Measurements from ENCODE around the gene U2AF1L4.

GRCh38 chr19:35752746-35753350, 7.6 kb upstream of the U2AF1L4 start:
- no peak for TF ChIP-seq TAF1 (IDR thresholded peaks at IDR 0.05; ENCODE audit: low read depth)
- TF ChIP-seq REST (IDR thresholded peaks at IDR 0.05; ENCODE audit: borderline replicate concordance), result no peak
- no peak for TF ChIP-seq CTCF (IDR thresholded peaks at IDR 0.05; ENCODE audit: poor library complexity, severe bottlenecking)
- no peak for TF ChIP-seq POLR2AphosphoS5 (IDR thresholded peaks at IDR 0.05)
